ENCODE results near the gene MT1E.

Gene MT1E

DNA sequence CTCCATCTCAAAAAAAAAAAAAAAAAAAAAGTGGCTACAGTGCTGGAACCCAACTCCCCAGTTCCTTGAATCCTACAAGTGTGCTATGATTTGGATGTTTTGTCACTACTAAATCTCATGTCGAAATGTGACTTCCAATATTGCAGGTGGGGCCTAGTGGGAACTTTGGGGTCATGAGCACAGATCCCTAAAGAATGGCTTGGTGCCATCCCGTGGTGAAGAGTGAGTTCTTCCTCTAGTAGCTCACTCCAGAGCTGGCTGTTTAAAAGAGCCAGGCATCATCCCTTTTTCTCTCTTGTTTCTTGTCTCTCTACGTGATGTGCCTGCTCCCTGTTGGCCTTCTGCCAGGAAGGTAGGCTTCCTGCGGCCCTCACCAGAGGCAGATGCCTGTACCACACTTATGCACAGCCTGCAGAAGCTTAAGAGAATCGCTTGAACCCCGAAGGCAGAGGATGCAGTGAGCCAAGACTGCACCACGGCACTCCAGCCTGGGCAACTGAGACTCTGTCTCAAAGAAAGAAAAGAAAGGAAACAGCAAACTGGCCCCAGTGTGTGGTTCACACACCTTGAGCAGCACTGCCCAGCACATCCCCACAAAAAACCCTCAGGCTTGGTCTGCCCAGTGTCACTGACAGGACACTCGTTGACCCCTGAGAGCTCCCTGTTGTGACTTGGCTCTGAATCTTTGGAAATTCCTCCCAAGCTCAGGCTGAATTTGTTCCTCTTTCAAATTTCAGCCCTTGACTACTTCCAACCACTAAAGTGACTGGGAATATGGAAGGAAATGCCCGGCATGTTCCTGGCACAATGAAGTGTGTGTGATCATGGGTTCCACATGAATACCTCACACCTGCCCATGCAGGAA, 3.1 kb downstream of the MT1E start:
- Histone ChIP-seq H3K27me3 (ENCODE audit: control insufficient read depth, insufficient read depth, low read length) (peaks cover 97% of the 10 kb centered on the region), H3K9ac (ENCODE audit: low read depth, low read length) (no peak overlapping the region), H3K36me3 (ENCODE audit: control insufficient read depth, insufficient read depth, low read length) (no peaks in the 10 kb centered on the region), H3K4me3 (ENCODE audit: low read depth, low read length) (no peak overlapping the region), H3K4me1 (ENCODE audit: control insufficient read depth, insufficient read depth, low read length) (peaks cover 9% of the 10 kb centered on the region; the same call in 1 of the 2 replicates), H3K27ac (ENCODE audit: low read depth, low read length) (no peak overlapping the region), H3K9me3 (ENCODE audit: control insufficient read depth, insufficient read depth, low read length) (no peaks in the 10 kb centered on the region)

- H3K9me3 ChIP-seq (ENCODE audit: control insufficient read depth, insufficient read depth, low read length): no peaks in the 10 kb centered on the region
- H3K4me1 ChIP-seq (ENCODE audit: control insufficient read depth, insufficient read depth, low read length): peaks cover 9% of the 10 kb centered on the region; the same call in 1 of the 2 replicates
- H3K9ac ChIP-seq (ENCODE audit: low read depth, low read length): no peak overlapping the region
- no peak overlapping the region for H3K27ac ChIP-seq (ENCODE audit: low read depth, low read length)
- H3K36me3 ChIP-seq (ENCODE audit: control insufficient read depth, insufficient read depth, low read length): no peaks in the 10 kb centered on the region
- no peak overlapping the region for H3K4me3 ChIP-seq (ENCODE audit: low read depth, low read length)
- peaks cover 97% of the 10 kb centered on the region for H3K27me3 ChIP-seq (ENCODE audit: control insufficient read depth, insufficient read depth, low read length)
These were observed 4.0 kb downstream of the MT1E start for GRCh38 chr16:56629531-56629930.

GRCh38 chr16:56630134-56630533, 4.6 kb downstream of the MT1E start:
- Histone ChIP-seq H3K4me3 (ENCODE audit: low read depth, low read length) (no peak overlapping the region), H3K27ac (ENCODE audit: low read depth, low read length) (no peak overlapping the region), H3K27me3 (ENCODE audit: control insufficient read depth, insufficient read depth, low read length) (peaks cover 97% of the 10 kb centered on the region), H3K9me3 (ENCODE audit: control insufficient read depth, insufficient read depth, low read length) (no peaks in the 10 kb centered on the region), H3K4me1 (ENCODE audit: control insufficient read depth, insufficient read depth, low read length) (peaks cover 12% of the 10 kb centered on the region; the same call in 1 of the 2 replicates), H3K9ac (ENCODE audit: low read depth, low read length) (no peak overlapping the region), H3K36me3 (ENCODE audit: control insufficient read depth, insufficient read depth, low read length) (no peaks in the 10 kb centered on the region)

DNA sequence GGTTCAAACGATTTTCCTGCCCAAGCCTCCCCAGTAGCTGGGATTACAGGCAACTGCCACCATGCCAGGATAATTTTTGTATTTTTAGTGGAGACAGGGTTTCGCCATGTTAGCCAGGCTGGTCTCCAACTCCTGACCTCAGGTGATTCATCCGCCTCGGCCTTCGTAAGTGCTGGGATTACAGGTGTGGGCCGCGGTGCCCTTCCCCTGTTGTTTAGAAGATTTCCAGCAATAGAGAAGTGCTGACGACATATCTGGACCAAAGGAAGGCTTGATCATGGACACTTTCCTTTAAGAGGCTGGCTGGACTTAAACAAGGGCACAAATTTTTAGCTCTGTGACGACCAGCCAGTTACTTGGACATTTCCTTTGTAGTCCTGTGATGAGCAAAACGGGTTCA, 5.6 kb downstream of the MT1E start:
- H3K9me3 ChIP-seq (ENCODE audit: control insufficient read depth, insufficient read depth, low read length): no peaks in the 10 kb centered on the region
- no peak overlapping the region for H3K9ac ChIP-seq (ENCODE audit: low read depth, low read length)
- no peaks in the 10 kb centered on the region for H3K36me3 ChIP-seq (ENCODE audit: control insufficient read depth, insufficient read depth, low read length)
- no peak overlapping the region for H3K4me3 ChIP-seq (ENCODE audit: low read depth, low read length)
- H3K27ac ChIP-seq (ENCODE audit: low read depth, low read length): no peak overlapping the region
- H3K27me3 ChIP-seq (ENCODE audit: control insufficient read depth, insufficient read depth, low read length): peaks cover 97% of the 10 kb centered on the region
- H3K4me1 ChIP-seq (ENCODE audit: control insufficient read depth, insufficient read depth, low read length): peaks cover 6% of the 10 kb centered on the region; the same call in 1 of the 2 replicates

DNA sequence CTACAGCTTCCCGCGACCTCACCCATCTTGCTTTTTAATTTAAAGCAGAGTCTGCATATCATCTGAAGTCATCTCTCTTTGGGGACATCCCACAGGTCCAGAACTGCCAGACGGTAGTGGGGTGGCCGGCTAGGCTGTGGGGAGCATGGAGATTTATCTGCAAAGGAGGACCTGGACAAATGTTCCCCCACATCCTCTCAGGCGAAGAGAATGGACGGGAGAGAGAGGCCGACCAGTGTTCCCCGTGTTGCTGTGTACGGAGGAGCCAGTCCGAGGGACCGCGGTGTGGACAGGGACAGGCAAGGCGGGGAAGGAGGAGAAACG, 6.2 kb downstream of the MT1E start:
- H3K4me3 ChIP-seq (ENCODE audit: low read depth, low read length): peak overlapping the region; percentile 31; the same call in 1 of the 2 replicates
- H3K36me3 ChIP-seq (ENCODE audit: control insufficient read depth, insufficient read depth, low read length): no peaks in the 10 kb centered on the region
- H3K9ac ChIP-seq (ENCODE audit: low read depth, low read length): no peak overlapping the region
- H3K27me3 ChIP-seq (ENCODE audit: control insufficient read depth, insufficient read depth, low read length): peaks cover 97% of the 10 kb centered on the region
- no peak overlapping the region for H3K27ac ChIP-seq (ENCODE audit: low read depth, low read length)
- H3K4me1 ChIP-seq (ENCODE audit: control insufficient read depth, insufficient read depth, low read length): 0 out of 2 replicates have a peak, but pooled peaks cover 5% of the 10 kb centered on the region
- H3K9me3 ChIP-seq (ENCODE audit: control insufficient read depth, insufficient read depth, low read length): no peaks in the 10 kb centered on the region

DNA sequence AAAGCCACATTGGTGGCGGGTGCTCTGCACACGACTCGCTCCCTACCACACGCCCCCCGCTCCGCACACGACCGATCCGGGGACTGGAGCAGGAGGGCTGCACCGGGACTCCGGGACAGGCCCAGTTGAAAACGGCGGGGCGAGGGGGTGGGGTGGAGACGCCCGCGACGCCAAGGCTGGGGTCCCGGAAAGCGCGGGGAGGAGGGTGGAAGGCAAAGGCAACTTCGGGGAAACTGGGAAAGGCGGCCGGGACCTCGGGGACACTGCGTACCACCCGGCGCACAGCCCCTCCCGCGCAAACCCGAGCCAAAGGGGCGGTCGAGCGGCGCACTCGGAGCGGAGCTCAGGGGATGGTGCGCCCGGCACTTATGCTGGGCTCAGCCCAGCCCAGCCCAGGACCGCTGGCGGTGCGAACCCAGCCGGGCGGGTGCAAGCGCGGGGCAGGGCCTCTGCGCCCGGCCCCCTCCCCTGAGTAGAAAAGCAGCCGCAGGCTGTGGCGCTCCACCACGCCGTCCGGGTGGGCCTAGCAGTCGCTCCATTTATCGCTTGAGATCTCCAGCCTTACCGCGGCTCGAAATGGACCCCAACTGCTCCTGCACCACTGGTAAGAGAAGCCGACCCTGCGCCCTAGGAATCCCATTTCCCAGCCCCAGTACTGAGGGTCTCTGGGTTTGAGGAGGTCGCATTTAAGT, 6.7 kb downstream of the MT1E start, which contains the start of gene MT1M:
MT1M (plus strand) TSS at position 504 of the 692 bp plus-strand sequence; CDS start at position 577, 73 bp downstream.
- Histone ChIP-seq H3K9me3 (ENCODE audit: control insufficient read depth, insufficient read depth, low read length) (no peaks in the 10 kb centered on the region), H3K36me3 (ENCODE audit: control insufficient read depth, insufficient read depth, low read length) (no peaks in the 10 kb centered on the region), H3K4me1 (ENCODE audit: control insufficient read depth, insufficient read depth, low read length) (0 out of 2 replicates have a peak, but pooled peaks cover 3% of the 10 kb centered on the region), H3K9ac (ENCODE audit: low read depth, low read length) (no peak within 1 kb of the TSS), H3K27ac (ENCODE audit: low read depth, low read length) (no peak within 1 kb of the TSS), H3K27me3 (ENCODE audit: control insufficient read depth, insufficient read depth, low read length) (peaks cover 97% of the 10 kb centered on the region), H3K4me3 (ENCODE audit: low read depth, low read length) (peak within 1 kb of the TSS; percentile 31; the same call in 1 of the 2 replicates)

DNA sequence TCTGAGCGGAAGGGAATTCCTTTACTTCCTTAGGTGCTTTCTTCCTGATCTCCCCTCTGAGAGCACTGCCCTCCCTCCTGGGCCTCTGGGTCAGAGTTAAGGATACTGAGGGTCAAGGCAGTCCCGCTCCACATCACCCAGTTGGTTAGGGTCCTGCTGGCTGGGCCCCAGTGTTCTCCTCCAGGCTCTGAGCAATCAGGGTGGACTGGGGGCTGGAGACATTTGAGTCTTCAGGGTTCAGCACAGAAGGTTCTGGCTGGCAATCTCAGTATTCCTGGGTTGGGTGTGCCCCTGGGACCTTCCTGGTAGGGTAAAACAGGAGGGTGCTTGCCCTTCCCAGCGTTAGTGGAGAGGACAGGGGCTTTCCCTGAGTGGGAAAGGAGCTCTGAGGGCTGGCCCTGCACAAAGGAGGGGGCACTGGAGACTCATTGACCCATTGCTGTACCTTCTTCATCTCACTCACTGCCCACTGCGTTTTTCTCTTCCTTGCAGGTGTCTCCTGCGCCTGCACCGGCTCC, 7.3 kb downstream of the MT1E start:
- peak overlapping the region; percentile 31; the same call in 1 of the 2 replicates for H3K4me3 ChIP-seq (ENCODE audit: low read depth, low read length)
- peaks cover 99% of the 10 kb centered on the region for H3K27me3 ChIP-seq (ENCODE audit: control insufficient read depth, insufficient read depth, low read length)
- no peak overlapping the region for H3K27ac ChIP-seq (ENCODE audit: low read depth, low read length)
- 0 out of 2 replicates have a peak, but pooled peaks cover 4% of the 10 kb centered on the region for H3K4me1 ChIP-seq (ENCODE audit: control insufficient read depth, insufficient read depth, low read length)
- no peaks in the 10 kb centered on the region for H3K9me3 ChIP-seq (ENCODE audit: control insufficient read depth, insufficient read depth, low read length)
- no peaks in the 10 kb centered on the region for H3K36me3 ChIP-seq (ENCODE audit: control insufficient read depth, insufficient read depth, low read length)
- H3K9ac ChIP-seq (ENCODE audit: low read depth, low read length): no peak overlapping the region

- peaks cover 100% of the 10 kb centered on the region for H3K27me3 ChIP-seq (ENCODE audit: control insufficient read depth, insufficient read depth, low read length)
- H3K36me3 ChIP-seq (ENCODE audit: control insufficient read depth, insufficient read depth, low read length): no peaks in the 10 kb centered on the region
- H3K4me1 ChIP-seq (ENCODE audit: control insufficient read depth, insufficient read depth, low read length): 0 out of 2 replicates have a peak, but pooled peaks cover 7% of the 10 kb centered on the region
- H3K27ac ChIP-seq (ENCODE audit: low read depth, low read length): no peak overlapping the region
- no peaks in the 10 kb centered on the region for H3K9me3 ChIP-seq (ENCODE audit: control insufficient read depth, insufficient read depth, low read length)
- H3K4me3 ChIP-seq (ENCODE audit: low read depth, low read length): no peak overlapping the region
- no peak overlapping the region for H3K9ac ChIP-seq (ENCODE audit: low read depth, low read length)
These were observed 8.0 kb downstream of the MT1E start for GRCh38 chr16:56633535-56633934.

DNA sequence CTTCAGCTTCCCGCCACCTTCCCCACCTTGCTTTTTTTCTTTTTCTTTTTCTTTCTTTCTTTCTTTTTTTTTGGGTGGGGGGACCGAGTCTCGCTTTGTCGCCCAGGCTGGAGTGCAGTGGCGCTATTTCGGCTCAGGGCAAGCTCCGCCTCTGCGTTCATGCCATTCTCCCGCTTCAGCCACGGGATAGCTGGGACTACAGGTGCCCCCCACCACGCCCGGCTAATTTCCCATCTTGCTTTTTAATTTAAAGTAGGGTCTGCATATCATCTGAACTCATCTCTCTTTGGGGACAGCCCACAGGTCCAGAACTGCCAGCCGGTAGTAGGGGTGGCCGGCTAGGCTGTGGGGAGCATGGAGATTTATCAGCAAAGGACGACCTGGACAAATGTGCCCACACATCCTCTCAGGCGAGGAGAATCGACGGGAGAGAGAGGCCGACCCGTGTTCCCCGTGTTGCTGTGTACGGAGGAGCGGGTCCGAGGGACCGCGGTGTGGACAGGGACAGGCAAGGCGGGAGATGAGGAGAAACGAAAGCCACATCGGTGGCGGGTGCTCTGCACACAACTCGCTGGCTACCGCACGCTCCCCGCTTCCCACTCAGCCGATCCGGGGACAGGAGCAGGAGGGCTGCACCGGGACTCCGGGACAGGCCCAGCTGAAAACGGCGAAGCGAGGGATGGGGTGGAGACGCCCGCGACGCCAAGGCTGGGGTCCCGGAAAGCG, 9.3 kb downstream of the MT1E start:
- no peak overlapping the region for H3K9ac ChIP-seq (ENCODE audit: low read depth, low read length)
- H3K27ac ChIP-seq (ENCODE audit: low read depth, low read length): no peak overlapping the region
- no peaks in the 10 kb centered on the region for H3K36me3 ChIP-seq (ENCODE audit: control insufficient read depth, insufficient read depth, low read length)
- H3K4me1 ChIP-seq (ENCODE audit: control insufficient read depth, insufficient read depth, low read length): 0 out of 2 replicates have a peak, but pooled peaks cover 7% of the 10 kb centered on the region
- no peaks in the 10 kb centered on the region for H3K9me3 ChIP-seq (ENCODE audit: control insufficient read depth, insufficient read depth, low read length)
- H3K4me3 ChIP-seq (ENCODE audit: low read depth, low read length): peak overlapping the region; percentile 0; the same call in 1 of the 2 replicates
- peaks cover 100% of the 10 kb centered on the region for H3K27me3 ChIP-seq (ENCODE audit: control insufficient read depth, insufficient read depth, low read length)

- H3K4me1 ChIP-seq (ENCODE audit: control insufficient read depth, insufficient read depth, low read length): 0 out of 2 replicates have a peak, but pooled peaks cover 7% of the 10 kb centered on the region
- H3K9me3 ChIP-seq (ENCODE audit: control insufficient read depth, insufficient read depth, low read length): no peaks in the 10 kb centered on the region
- no peaks in the 10 kb centered on the region for H3K36me3 ChIP-seq (ENCODE audit: control insufficient read depth, insufficient read depth, low read length)
- H3K27ac ChIP-seq (ENCODE audit: low read depth, low read length): no peak overlapping the region
- peak overlapping the region; percentile 0; the same call in 1 of the 2 replicates for H3K4me3 ChIP-seq (ENCODE audit: low read depth, low read length)
- peaks cover 100% of the 10 kb centered on the region for H3K27me3 ChIP-seq (ENCODE audit: control insufficient read depth, insufficient read depth, low read length)
- H3K9ac ChIP-seq (ENCODE audit: low read depth, low read length): no peak overlapping the region
These were observed 9.9 kb downstream of the MT1E start for GRCh38 chr16:56635441-56635967.
